HG03095 (cell line): ENCODE measurements around the gene SLC34A3.
"Not testable (repeated sequence)": the region's sequence is repeated elsewhere in the genome, so short reads cannot be mapped to it uniquely, and the experiment has no call there.

Source experiments
- ATAC-seq: cut with Tn5 transposase; IDR thresholded peaks from one replicate; pipeline ENCODE4 v1.9.1; 2021; ENCODE audit warnings: moderate library complexity; ENCODE audit not compliant: unreplicated experiment

The SLC34A3 gene

GRCh38 chr9:137255448-137256114 lies 24.9 kb downstream of the SLC34A3 start:
- no peak for ATAC-seq

- no peak for ATAC-seq
Measured at GRCh38 chr9:137256362-137256761, 25.7 kb downstream of the SLC34A3 start.

GRCh38 chr9:137256856-137257255 lies 26.2 kb downstream of the SLC34A3 start:
- no peak for ATAC-seq

- not testable (repeated sequence) for ATAC-seq
Measured at GRCh38 chr9:137262173-137262908, 31.6 kb downstream of the SLC34A3 start.

- no peak for ATAC-seq
Measured at GRCh38 chr9:137262909-137263285, 32.2 kb downstream of the SLC34A3 start.

GRCh38 chr9:137263506-137263905 lies 32.8 kb downstream of the SLC34A3 start:
- ATAC-seq = no peak

GRCh38 chr9:137264067-137264466 lies 33.4 kb downstream of the SLC34A3 start:
- ATAC-seq = no peak

GRCh38 chr9:137265496-137266161 lies 34.9 kb downstream of the SLC34A3 start:
- no peak for ATAC-seq

GRCh38 chr9:137266162-137266527 lies 35.4 kb downstream of the SLC34A3 start:
- ATAC-seq = no peak

- no peak for ATAC-seq
Measured at GRCh38 chr9:137266585-137267453, 36.1 kb downstream of the SLC34A3 start.

GRCh38 chr9:137267933-137268355 lies 37.2 kb downstream of the SLC34A3 start:
- no peak for ATAC-seq

GRCh38 chr9:137268538-137269201 lies 38.0 kb downstream of the SLC34A3 start:
- no peak for ATAC-seq

GRCh38 chr9:137269231-137269772 lies 38.6 kb downstream of the SLC34A3 start:
- no peak for ATAC-seq

- ATAC-seq = no peak
Measured at GRCh38 chr9:137270929-137271695, 40.4 kb downstream of the SLC34A3 start.

- no peak for ATAC-seq
Measured at GRCh38 chr9:137271696-137272076, 41.0 kb downstream of the SLC34A3 start.

- no peak for ATAC-seq
Measured at GRCh38 chr9:137272241-137273094, 41.8 kb downstream of the SLC34A3 start.

GRCh38 chr9:137273095-137273490 lies 42.4 kb downstream of the SLC34A3 start:
- ATAC-seq = no peak

- ATAC-seq = no peak
Measured at GRCh38 chr9:137273611-137274320, 43.1 kb downstream of the SLC34A3 start.
